Smooth muscle cell (in vitro differentiated cells): ENCODE measurements around the gene PHF24. TPM values are rescaled to one million over a fixed set of nuclear protein-coding genes. Genes with fewer than 3 reads are reported as not detected.

Experiments used
- DNase-seq: peaks from one replicate; lab custom pipeline; 2025; ENCODE audit not compliant: unreplicated experiment; lab: John Stamatoyannopoulos, UW
- H2AFZ ChIP-seq: fragments of 200-600 bp; sonication (generic); 2 replicates; pipeline ENCODE4 v1.6.0; 2016; ENCODE audit warnings: antibody characterized with exemption, low read depth, mild to moderate bottlenecking
- H3F3A ChIP-seq: fragments of 200-600 bp; sonication (generic); 2 replicates; pipeline ENCODE4 v1.6.0; 2017; ENCODE audit warnings: antibody characterized with exemption, low read depth
- H3K27ac ChIP-seq: fragments of 200-600 bp; sonication (generic); 2 replicates; pipeline ENCODE4 v1.5.1; 2016; ENCODE audit warnings: low read depth, mild to moderate bottlenecking
- H3K27me3 ChIP-seq: fragments of 200-600 bp; sonication (generic); 2 replicates; pipeline ENCODE4 v1.6.1; 2016; ENCODE audit warnings: low read depth, mild to moderate bottlenecking
- H3K36me3 ChIP-seq: fragments of 200-600 bp; sonication (generic); 2 replicates; pipeline ENCODE4 v1.5.1; 2016; ENCODE audit warnings: low read depth
- H3K4me1 ChIP-seq: fragments of 200-600 bp; sonication (generic); 2 replicates; pipeline ENCODE4 v1.5.1; 2016; ENCODE audit warnings: low read depth
- H3K4me2 ChIP-seq: fragments of 200-600 bp; sonication (generic); 2 replicates; pipeline ENCODE4 v1.6.0; 2016; ENCODE audit warnings: mild to moderate bottlenecking
- H3K4me3 ChIP-seq: fragments of 200-600 bp; sonication (generic); 2 replicates; pipeline ENCODE4 v1.5.1; 2016; ENCODE audit warnings: mild to moderate bottlenecking
- H3K79me2 ChIP-seq: fragments of 200-600 bp; sonication (generic); 2 replicates; pipeline ENCODE4 v1.6.0; 2016; ENCODE audit warnings: low read depth, mild to moderate bottlenecking
- H3K9ac ChIP-seq: fragments of 200-600 bp; sonication (generic); 2 replicates; pipeline ENCODE4 v1.6.0; 2016; ENCODE audit warnings: low read depth
- H3K9me3 ChIP-seq: fragments of 200-600 bp; sonication (generic); replicated peaks from 2 replicates; pipeline ENCODE4 v1.5.1; 2016; ENCODE audit warnings: low read depth
- H4K20me1 ChIP-seq: fragments of 200-600 bp; sonication (generic); 2 replicates; pipeline ENCODE4 v1.6.0; 2016; ENCODE audit warnings: low read depth
- WGBS: methylation state at CpG from one replicate; pipeline ENCODE4 v1.1.7; 2016; ENCODE audit warnings: low lambda C conversion rate; 5-methylcytosine and 5-hydroxymethylcytosine counted together
- polyA plus RNA-seq: library from polyadenylated mRNA; unstranded; fragments of >200 nt; fragmentation: Nextera tagmentation; extraction: Ambion mirVana; gene quantifications from 2 replicates; pipeline ENCODE4 v1.2.1, GENCODE V29; 2016
- total RNA-seq: library from RNA; depleted of rRNA; stranded (reverse); fragments of >200 nt; gene quantifications from 2 replicates; pipeline ENCODE4 v1.2.3, GENCODE V29; 2014
- TF ChIP-seq, protein P1 (sequence below): fragments of 200-600 bp; sonication (generic); IDR thresholded peaks from 2 replicates; pipeline ENCODE4 v1.5.1; 2017; ENCODE audit warnings: borderline replicate concordance, mild to moderate bottlenecking, antibody characterized with exemption; ENCODE audit not compliant: insufficient read depth, poor library complexity, severe bottlenecking

Gene PHF24
- total and polyA plus RNA-seq, 2 experiments from 2014 or later: 0.07 to 0.22 TPM

DNA sequence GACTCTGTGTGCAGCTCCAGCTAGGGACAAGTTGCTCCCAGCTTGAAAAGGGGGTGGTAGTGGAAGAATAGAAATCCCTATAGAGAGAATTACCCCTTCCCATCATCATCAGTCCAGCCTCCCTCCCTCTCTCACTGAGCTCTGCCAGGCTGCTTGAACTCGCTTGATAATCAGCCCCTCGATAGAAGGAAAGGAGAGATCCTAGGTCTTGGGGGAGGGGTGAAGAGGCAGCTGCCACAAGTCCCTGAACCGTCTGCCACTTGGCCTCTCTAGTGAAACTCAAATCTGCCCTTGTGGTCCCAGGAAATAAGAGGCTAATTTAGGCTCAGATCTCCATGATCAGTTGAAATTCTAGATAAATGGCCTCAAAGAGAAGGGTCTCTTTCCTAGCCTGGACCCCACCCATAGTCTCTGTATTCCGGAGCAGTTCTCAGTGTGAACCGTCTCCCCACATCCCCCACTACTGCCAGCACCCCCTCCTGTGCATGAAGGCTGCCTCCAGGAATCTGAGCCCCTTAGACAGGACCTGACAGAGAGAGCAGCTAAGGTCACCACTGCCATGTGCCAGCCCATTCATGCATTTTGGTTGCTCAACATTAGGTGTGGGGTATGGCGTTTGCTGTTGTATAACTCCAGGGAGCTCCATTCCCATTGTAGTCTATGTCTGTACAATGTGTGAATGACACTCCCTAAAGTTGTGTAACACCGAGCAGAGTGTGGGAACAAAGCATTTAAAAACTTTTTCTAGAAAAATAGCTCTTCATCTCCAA lies 37.0 kb downstream of the PHF24 start:
- peak overlapping the region; percentile 76 for H3K4me2 ChIP-seq
- 46% methylated on average over 7 of the region's 7 CpGs for WGBS
- peaks cover 51% of the 10 kb centered on the region for H3K4me1 ChIP-seq

DNA sequence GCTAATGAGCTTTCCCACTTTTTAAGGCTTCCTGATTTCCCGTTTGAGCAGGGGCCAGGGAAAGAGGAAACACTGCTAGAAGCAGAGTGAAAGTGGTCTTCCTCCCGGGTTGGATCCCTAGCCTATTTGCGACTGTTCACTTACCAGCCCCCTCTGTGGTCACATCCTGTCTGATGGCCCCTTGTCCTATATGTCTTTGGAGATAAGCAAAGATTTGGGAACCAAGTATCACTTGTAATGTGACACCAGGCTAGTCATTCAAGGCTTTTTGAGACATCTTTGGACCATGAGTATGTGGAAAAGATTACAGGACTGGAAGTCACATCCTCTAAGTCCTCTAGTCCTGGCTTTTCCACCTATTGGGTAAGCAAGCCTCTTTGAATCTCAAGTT lies 37.6 kb downstream of the PHF24 start:
- Histone ChIP-seq H3K79me2 (no peaks in the 10 kb centered on the region), H3F3A (peaks cover 47% of the 10 kb centered on the region), H3K4me2 (peak overlapping the region; percentile 76), H3K9me3 (no peaks in the 10 kb centered on the region), H3K27ac (peak overlapping the region; percentile 100), H3K36me3 (no peaks in the 10 kb centered on the region), H3K27me3 (no peaks in the 10 kb centered on the region), H3K4me3 (no peak overlapping the region), H2AFZ (no peak overlapping the region), H4K20me1 (peaks cover 9% of the 10 kb centered on the region), H3K9ac (peak overlapping the region; percentile 69), H3K4me1 (peaks cover 46% of the 10 kb centered on the region)
- no peak for DNase-seq
- WGBS: 16% methylated on average over 3 of the region's 3 CpGs
- TF ChIP-seq, protein P1, sequence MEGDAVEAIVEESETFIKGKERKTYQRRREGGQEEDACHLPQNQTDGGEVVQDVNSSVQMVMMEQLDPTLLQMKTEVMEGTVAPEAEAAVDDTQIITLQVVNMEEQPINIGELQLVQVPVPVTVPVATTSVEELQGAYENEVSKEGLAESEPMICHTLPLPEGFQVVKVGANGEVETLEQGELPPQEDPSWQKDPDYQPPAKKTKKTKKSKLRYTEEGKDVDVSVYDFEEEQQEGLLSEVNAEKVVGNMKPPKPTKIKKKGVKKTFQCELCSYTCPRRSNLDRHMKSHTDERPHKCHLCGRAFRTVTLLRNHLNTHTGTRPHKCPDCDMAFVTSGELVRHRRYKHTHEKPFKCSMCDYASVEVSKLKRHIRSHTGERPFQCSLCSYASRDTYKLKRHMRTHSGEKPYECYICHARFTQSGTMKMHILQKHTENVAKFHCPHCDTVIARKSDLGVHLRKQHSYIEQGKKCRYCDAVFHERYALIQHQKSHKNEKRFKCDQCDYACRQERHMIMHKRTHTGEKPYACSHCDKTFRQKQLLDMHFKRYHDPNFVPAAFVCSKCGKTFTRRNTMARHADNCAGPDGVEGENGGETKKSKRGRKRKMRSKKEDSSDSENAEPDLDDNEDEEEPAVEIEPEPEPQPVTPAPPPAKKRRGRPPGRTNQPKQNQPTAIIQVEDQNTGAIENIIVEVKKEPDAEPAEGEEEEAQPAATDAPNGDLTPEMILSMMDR: no peak

More for the DNA sequence above, 37.0 kb downstream of the PHF24 start:
- Histone ChIP-seq H3K27me3 (no peaks in the 10 kb centered on the region), H3K9ac (peak overlapping the region; percentile 69), H4K20me1 (peaks cover 9% of the 10 kb centered on the region), H3K36me3 (no peaks in the 10 kb centered on the region), H3K9me3 (no peaks in the 10 kb centered on the region), H3K27ac (peak overlapping the region; percentile 100), H3F3A (peaks cover 49% of the 10 kb centered on the region), H3K79me2 (no peaks in the 10 kb centered on the region), H2AFZ (no peak overlapping the region), H3K4me3 (no peak overlapping the region)
- TF ChIP-seq, protein P1: no peak
- no peak for DNase-seq

DNA sequence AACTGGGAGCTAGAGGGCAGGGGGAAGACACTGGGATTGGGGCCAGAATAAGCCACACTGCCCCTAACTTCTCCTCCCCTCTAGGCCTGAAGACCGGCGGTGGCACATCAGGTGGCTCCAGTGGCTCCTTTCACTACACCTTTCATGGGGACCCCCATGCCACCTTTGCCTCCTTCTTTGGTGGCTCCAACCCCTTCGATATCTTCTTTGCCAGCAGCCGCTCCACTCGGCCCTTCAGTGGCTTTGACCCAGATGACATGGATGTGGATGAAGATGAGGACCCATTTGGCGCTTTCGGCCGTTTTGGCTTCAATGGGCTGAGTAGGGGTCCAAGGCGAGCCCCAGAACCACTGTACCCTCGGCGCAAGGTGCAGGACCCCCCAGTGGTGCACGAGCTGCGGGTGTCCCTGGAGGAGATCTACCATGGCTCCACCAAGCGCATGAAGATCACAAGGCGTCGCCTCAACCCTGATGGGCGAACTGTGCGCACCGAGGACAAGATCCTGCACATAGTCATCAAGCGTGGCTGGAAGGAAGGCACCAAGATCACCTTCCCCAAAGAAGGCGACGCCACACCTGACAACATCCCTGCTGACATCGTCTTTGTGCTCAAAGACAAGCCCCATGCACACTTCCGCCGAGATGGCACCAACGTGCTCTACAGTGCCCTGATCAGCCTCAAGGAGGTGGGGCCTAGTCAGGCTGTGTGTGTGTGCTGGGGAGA lies 38.3 kb downstream of the PHF24 start:
- Histone ChIP-seq H3K36me3 (no peaks in the 10 kb centered on the region), H4K20me1 (peaks cover 9% of the 10 kb centered on the region), H3K27me3 (no peaks in the 10 kb centered on the region), H3F3A (peaks cover 40% of the 10 kb centered on the region), H3K4me1 (peaks cover 40% of the 10 kb centered on the region), H2AFZ (no peak overlapping the region), H3K27ac (peak overlapping the region; percentile 100), H3K9me3 (no peaks in the 10 kb centered on the region), H3K4me2 (peak overlapping the region; percentile 76), H3K4me3 (no peak overlapping the region), H3K9ac (peak overlapping the region; percentile 35), H3K79me2 (no peaks in the 10 kb centered on the region)
- 97% methylated on average over 26 of the region's 26 CpGs for WGBS
- TF ChIP-seq, protein P1: no peak
- no peak for DNase-seq
